GM21825 (cell line): Measurements from ENCODE around the gene CELA2B.
"Not testable (repeated sequence)": the region's sequence is repeated elsewhere in the genome, so short reads cannot be mapped to it uniquely, and the experiment has no call there.

Experiments
- ATAC-seq: cut with Tn5 transposase; IDR thresholded peaks from one replicate; pipeline ENCODE4 v1.9.1; 2021; ENCODE audit warnings: mild to moderate bottlenecking, moderate library complexity; ENCODE audit not compliant: unreplicated experiment

CELA2B gene

DNA sequence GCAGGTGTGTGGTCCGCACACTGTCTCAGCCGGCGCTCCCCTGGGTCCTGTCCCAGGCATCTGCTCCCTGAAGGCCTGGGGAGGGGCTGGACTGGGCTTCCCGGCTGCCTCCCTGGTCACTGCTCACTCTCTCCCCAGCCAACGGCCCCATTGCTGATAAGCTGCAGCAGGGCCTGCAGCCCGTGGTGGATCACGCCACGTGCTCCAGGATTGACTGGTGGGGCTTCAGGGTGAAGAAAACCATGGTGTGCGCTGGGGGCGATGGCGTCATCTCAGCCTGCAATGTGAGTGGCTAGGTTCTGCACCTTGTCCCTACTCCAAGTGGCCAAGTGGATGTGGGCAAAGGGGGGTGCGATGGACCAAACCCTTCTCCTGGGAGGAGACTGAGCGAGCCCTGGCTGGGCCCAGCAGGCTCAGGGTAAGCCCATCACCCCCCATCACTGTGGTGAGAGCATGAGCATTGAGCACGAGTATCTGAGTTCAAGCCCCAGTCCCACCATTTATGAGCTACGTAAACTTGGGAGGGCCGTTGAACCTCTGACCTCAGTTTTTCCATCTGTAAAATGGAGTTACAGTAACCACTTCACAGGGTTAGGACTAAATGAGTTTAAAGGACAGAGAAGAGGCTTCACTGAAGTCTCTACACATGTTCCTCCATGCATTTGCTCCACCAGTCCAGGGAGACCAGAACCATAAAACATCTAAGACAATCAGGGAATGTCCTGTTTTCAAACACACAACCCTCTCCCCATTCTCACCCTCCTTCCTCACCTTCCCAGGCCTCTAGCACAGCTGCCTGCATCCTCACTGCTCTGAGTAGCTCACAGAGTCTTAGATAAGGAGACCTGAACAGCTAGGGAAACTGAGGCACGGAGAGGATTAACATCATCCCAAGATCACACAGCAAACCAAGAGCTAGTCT is 31.2 kb upstream of the CELA2B start:
- ATAC-seq: no peak

- ATAC-seq: no peak
These were observed 30.3 kb upstream of the CELA2B start for GRCh38 chr1:15445390-15446122.

GRCh38 chr1:15446212-15446611 is 29.7 kb upstream of the CELA2B start:
- ATAC-seq: no peak

DNA sequence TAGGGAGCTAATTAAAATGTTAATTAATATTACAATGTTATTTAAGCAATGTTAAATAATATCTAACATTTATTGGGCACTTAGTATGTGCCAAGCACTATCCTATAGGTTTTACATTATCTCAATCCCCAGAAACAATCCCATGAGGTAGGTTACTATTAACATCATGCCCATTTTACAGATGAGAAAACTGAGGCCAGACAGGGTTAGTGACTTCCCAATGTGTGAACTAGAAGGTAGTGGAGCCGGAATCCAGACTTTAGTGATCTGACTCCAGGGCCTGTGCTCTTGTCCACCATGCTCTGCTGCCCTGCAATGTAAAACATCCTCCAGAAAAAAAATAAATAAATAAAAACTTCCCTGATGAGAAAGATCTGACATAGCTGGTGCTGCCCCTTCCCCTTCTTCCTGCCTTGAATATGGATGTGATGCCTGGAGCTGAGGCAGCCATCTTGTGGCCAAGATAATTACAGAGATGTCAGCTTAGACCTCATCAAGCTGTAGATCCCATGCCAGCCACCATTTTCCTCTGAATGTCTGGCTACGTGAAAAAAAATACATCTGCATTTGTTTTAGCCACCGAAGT is 26.9 kb upstream of the CELA2B start:
- ATAC-seq: no peak

GRCh38 chr1:15449567-15449966 is 26.3 kb upstream of the CELA2B start:
- no peak for ATAC-seq

DNA sequence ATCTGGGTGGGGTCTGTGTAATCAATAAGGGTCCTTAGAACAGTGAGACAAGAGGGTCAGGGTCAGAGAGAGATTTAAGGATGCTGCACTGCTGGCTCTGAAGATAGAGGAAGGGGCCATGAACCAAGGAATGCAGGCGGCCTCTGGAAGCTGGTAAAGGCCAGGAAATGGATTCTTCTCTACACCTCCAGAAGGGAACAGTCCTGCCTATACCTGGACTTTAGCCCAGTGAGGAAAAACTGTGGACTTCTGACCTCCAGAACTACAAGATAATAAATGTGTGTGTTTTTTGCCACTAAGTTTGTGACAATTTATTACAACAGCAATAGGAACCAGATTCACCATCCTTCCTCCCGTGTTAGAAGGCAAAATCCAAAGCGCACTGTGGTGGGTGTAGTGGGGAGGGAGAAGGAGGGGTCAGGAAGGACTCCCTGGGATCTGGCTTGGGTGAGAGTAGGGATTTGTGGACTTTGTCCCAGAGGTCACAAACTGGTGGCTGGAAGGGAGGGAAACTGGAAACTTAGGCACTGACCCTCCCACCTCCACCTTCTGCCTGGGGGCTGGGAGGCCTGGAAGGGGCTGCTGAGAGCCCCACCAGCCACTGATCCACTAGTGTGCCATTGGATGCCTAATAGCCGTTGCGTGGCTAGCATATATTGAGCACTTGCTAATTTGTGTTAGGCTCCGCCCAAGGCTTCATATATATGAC is 24.7 kb upstream of the CELA2B start:
- ATAC-seq: no peak

DNA sequence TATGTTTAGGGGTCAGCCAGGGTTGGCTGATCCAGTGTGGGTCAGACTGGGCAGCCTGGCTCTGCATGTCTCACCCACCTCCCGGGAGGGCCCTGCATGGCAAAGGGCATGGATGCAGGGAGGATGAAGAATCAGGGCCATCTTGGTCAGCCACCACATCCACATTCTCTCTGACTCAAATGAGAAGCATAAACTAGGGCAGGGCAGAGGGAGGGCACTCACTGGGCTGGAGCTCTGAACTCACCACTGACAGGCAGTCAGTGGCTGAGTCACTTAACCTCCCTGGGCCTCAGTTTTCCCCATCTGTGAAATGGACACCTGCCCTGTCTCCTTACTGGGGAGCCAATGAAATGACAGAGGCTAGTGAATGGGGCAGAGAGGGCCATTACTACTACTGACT is 23.7 kb upstream of the CELA2B start:
- ATAC-seq: no peak

- ATAC-seq: no peak
These were observed 22.9 kb upstream of the CELA2B start for GRCh38 chr1:15452866-15453571.

- ATAC-seq: no peak
These were observed 22.2 kb upstream of the CELA2B start for GRCh38 chr1:15453734-15454133.

GRCh38 chr1:15454256-15454655 is 21.6 kb upstream of the CELA2B start:
- no peak for ATAC-seq

DNA sequence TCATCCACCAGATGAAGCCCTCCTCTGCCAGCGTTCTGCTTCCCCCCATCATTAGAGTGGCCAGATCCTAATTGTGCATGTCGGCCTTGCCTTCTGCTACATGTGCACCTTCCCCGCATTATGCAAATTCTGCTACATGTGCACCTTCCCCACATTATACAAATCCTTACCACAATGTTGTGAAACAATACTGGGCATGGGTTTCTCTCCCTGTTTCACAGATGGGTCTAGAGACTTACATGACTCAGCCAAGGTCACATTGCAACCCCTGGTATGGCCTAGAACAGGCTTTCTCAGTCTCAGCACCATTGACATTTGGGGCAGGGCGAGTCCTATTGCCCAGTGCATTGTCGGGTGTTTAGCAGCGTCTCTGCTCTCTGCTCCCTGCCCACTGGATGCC is 20.4 kb upstream of the CELA2B start:
- ATAC-seq: no peak

DNA sequence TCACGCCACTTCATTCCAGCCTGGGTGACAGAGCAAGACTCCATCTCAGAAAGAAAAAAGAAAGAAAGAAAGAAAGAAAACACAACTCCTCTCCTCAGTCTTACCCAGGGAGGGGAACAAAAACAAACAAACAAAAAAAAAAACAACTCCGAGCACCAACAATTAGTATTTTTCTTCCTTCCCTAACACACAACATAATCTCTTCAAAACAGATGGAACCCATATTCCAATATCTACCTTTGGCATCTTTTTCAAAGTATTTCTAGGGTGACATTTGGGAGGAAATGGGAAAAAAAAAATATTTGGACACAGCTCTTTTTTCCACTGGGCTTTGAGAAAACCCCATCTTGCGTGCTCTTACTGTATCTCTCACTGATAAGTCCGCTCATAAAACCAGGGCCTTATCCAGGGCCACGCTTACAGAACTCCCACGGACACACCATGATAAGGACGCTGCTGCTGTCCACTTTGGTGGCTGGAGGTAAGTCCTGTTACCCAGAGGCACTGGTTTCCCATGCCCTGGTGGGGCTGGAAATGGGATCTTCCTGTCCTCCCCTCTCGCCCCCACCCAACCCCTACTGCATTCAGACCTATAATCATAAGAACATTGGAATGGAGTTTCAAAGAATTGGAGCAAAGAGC is 19.5 kb upstream of the CELA2B start, which contains the start of gene CELA2A:
Gene CELA2A, plus strand, starts transcription at position 420 of the 642 bp plus-strand sequence. Its CDS starts 22 bp downstream, at position 442.
- no peak for ATAC-seq

DNA sequence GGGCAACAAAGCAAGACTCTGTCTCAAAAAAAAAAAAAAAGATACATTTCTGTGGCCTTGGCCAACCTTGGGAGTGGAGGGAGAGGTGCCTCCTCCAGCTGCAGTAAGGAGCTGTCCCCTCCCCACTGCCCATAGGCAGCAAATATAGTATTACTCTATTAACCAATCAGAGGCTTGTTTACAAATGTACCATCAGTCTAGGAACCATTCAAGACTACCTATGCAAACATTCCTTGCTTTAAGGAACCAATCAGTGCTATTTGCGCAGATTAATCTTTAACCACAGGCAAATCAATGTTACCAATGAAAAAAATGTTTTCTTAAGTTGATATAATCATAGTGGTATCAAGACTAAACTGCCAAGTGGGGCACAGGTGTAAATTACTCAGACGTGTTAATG is 18.3 kb upstream of the CELA2B start:
- no peak for ATAC-seq

- not testable (repeated sequence) for ATAC-seq
These were observed 17.5 kb upstream of the CELA2B start for GRCh38 chr1:15458388-15458787.

GRCh38 chr1:15459771-15460707 is 15.9 kb upstream of the CELA2B start:
- no peak for ATAC-seq

GRCh38 chr1:15460708-15461095 is 15.2 kb upstream of the CELA2B start:
- no peak for ATAC-seq

DNA sequence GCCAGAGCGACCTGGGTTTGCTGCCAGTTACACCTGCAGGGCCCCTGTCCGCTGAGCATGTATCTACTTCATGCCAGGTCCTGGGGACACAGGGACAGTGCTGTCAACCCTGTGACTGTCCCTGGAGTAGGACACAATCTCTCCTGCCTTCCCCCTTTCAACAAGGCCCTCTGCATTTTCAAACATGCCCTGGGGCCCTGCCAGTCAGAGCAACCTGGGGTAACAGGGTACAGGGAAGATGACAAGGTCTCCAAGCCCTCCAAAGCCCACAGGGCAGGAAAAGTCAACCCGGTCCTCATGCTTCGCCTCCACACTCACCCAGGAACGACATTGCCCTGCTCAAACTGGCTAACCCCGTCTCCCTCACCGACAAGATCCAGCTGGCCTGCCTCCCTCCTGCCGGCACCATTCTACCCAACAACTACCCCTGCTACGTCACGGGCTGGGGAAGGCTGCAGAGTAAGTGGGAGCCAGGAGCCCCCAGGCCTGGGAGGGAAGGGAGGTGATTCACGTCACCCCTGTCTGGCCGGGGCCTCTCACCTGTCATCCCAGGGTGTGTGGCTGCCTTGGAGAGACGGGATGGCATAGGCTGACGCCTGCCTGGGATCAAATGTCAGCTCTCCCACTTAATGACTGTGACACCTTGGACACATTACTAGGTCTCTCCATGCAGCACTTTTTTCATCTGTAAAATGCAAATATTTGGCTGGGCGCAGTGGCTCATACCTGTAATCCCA is 12.7 kb upstream of the CELA2B start:
- not testable (repeated sequence) for ATAC-seq

GRCh38 chr1:15463926-15464322 is 12.0 kb upstream of the CELA2B start:
- not testable (repeated sequence) for ATAC-seq
